WTC11 (cell line): ENCODE data around the gene SIAH3. TPM values are rescaled to one million over a fixed set of nuclear protein-coding genes. Genes with fewer than 3 reads are reported as not detected.

Experiments
- ATAC-seq: fragments of 200-7000 bp; cut with Tn5 transposase; 2 replicates; pipeline ENCODE4 v1.10.0; 2021; ENCODE audit warnings: mild to moderate bottlenecking, moderate library complexity
- CTCF ChIA-PET: fragments of 300-600 bp; sonication (Branson Sonifier 250); formaldehyde crosslinking; loops from one replicate; lab custom pipeline; 2021; ENCODE audit warnings: antibody characterized with exemption; lab: Charles Lee
- POLR2A ChIA-PET: fragments of 350-600 bp; sonication (Branson Sonifier 250); formaldehyde crosslinking; loops from one replicate; lab custom pipeline; 2021; ENCODE audit warnings: antibody characterized with exemption; lab: Charles Lee
- DNase-seq: peaks from one replicate; pipeline ENCODE4 v3.0.0; 2021; ENCODE audit warnings: low spot score
- H3K27ac Mint-ChIP-seq: 2 replicates; pipeline ENCODE4 v1.8.0; 2021; ENCODE audit warnings: mixed read lengths
- H3K27me3 Mint-ChIP-seq: 2 replicates; pipeline ENCODE4 v1.8.0; 2021; ENCODE audit warnings: low read depth, mild to moderate bottlenecking, moderate library complexity, mixed read lengths
- H3K36me3 Mint-ChIP-seq: 2 replicates; pipeline ENCODE4 v1.8.0; 2021; ENCODE audit warnings: mixed read lengths
- H3K4me1 Mint-ChIP-seq: 2 replicates; pipeline ENCODE4 v1.8.0; 2022; ENCODE audit warnings: mixed read lengths
- H3K4me3 Mint-ChIP-seq: 2 replicates; pipeline ENCODE4 v1.8.0; 2021; ENCODE audit warnings: mild to moderate bottlenecking, moderate library complexity, mixed read lengths
- H3K9me3 Mint-ChIP-seq: 2 replicates; pipeline ENCODE4 v1.8.0; 2021; ENCODE audit warnings: mixed read lengths
- ARID4B ChIP-seq: sonication (generic); formaldehyde crosslinking; IDR thresholded peaks from 2 replicates; pipeline ENCODE4 v1.8.0; 2023; ENCODE audit warnings: missing genetic modification reagents, mild to moderate bottlenecking, borderline replicate concordance
- CREB1 ChIP-seq: sonication (generic); formaldehyde crosslinking; IDR thresholded peaks from 2 replicates; pipeline ENCODE4 v1.8.0; 2023; ENCODE audit warnings: mild to moderate bottlenecking, missing genetic modification reagents
- E2F1 ChIP-seq: sonication (generic); formaldehyde crosslinking; IDR thresholded peaks from 2 replicates; pipeline ENCODE4 v1.8.0; 2022; ENCODE audit warnings: mild to moderate bottlenecking, missing genetic modification reagents
- FOXP1 ChIP-seq: sonication (generic); formaldehyde crosslinking; IDR thresholded peaks from 2 replicates; pipeline ENCODE4 v1.8.0; 2022; ENCODE audit warnings: missing genetic modification reagents, mild to moderate bottlenecking, moderate library complexity, borderline replicate concordance
- FOXP4 ChIP-seq: sonication (generic); formaldehyde crosslinking; IDR thresholded peaks from 2 replicates; pipeline ENCODE4 v1.8.0; 2022; ENCODE audit warnings: mild to moderate bottlenecking, missing genetic modification reagents
- GTF2I ChIP-seq: fragments of 250-450 bp; sonication (Bioruptor Pico); conservative IDR thresholded peaks from 2 replicates; pipeline ENCODE4 v1.4.0; 2021; ENCODE audit warnings: mild to moderate bottlenecking
- HMGA2 ChIP-seq: fragments of 250-450 bp; sonication (Bioruptor Pico); IDR thresholded peaks from 2 replicates; pipeline ENCODE4 v1.4.0; 2021; ENCODE audit warnings: mild to moderate bottlenecking, moderate library complexity
- IRF2 ChIP-seq: sonication (generic); formaldehyde crosslinking; IDR thresholded peaks from 2 replicates; pipeline ENCODE4 v1.8.0; 2022; ENCODE audit warnings: low read depth, missing genetic modification reagents, borderline replicate concordance
- JAZF1 ChIP-seq: fragments of 250-450 bp; sonication (Bioruptor Pico); IDR thresholded peaks from 2 replicates; pipeline ENCODE4 v1.9.0; 2021; ENCODE audit warnings: moderate library complexity, mild to moderate bottlenecking, inconsistent platforms
- KAT7 ChIP-seq: sonication (generic); formaldehyde crosslinking; IDR thresholded peaks from 2 replicates; pipeline ENCODE4 v1.8.1; 2023; ENCODE audit warnings: missing genetic modification reagents, mild to moderate bottlenecking, borderline replicate concordance
- MXD4 ChIP-seq: fragments of 250-450 bp; sonication (Bioruptor Pico); IDR thresholded peaks from 2 replicates; pipeline ENCODE4 v1.8.0; 2021; ENCODE audit warnings: mild to moderate bottlenecking, moderate library complexity, borderline replicate concordance
- MYBL2 ChIP-seq: sonication (generic); formaldehyde crosslinking; IDR thresholded peaks from 2 replicates; pipeline ENCODE4 v1.8.1; 2023; ENCODE audit warnings: mild to moderate bottlenecking, moderate library complexity, missing genetic modification reagents
- OVOL2 ChIP-seq: fragments of 250-450 bp; sonication (Bioruptor Pico); IDR thresholded peaks from 2 replicates; pipeline ENCODE4 v1.9.0; 2021; ENCODE audit warnings: mild to moderate bottlenecking, borderline replicate concordance
- TEAD1 ChIP-seq: sonication (generic); formaldehyde crosslinking; IDR thresholded peaks from 2 replicates; pipeline ENCODE4 v1.8.0; 2022; ENCODE audit warnings: mild to moderate bottlenecking, missing genetic modification reagents
- TEAD4 ChIP-seq: sonication (generic); formaldehyde crosslinking; IDR thresholded peaks from 2 replicates; pipeline ENCODE4 v1.8.0; 2022; ENCODE audit warnings: mild to moderate bottlenecking, missing genetic modification reagents
- ZNF121 ChIP-seq: sonication (generic); formaldehyde crosslinking; IDR thresholded peaks from 2 replicates; pipeline ENCODE4 v1.8.0; 2023; ENCODE audit warnings: missing genetic modification reagents
- ZNF138 ChIP-seq: sonication (generic); formaldehyde crosslinking; conservative IDR thresholded peaks from 2 replicates; pipeline ENCODE4 v1.8.1; 2022; ENCODE audit warnings: mild to moderate bottlenecking, moderate library complexity, missing genetic modification reagents
- ZNF232 ChIP-seq: sonication (generic); formaldehyde crosslinking; IDR thresholded peaks from 2 replicates; pipeline ENCODE4 v1.8.0; 2022; ENCODE audit warnings: mild to moderate bottlenecking, missing genetic modification reagents
- ZNF423 ChIP-seq: fragments of 250-450 bp; sonication (Bioruptor Pico); IDR thresholded peaks from 2 replicates; pipeline ENCODE4 v2.1.2; 2022; ENCODE audit warnings: mild to moderate bottlenecking, moderate library complexity
- ZSCAN18 ChIP-seq: fragments of 250-450 bp; sonication (Bioruptor Pico); IDR thresholded peaks from 2 replicates; pipeline ENCODE4 v2.1.2; 2022; ENCODE audit warnings: mild to moderate bottlenecking, moderate library complexity
- total RNA-seq: library from RNA; stranded (reverse); gene quantifications from 3 replicates; pipeline ENCODE4 v1.2.3, GENCODE V29; 2021
- TF ChIP-seq, protein P1 (sequence below): sonication (generic); formaldehyde crosslinking; IDR thresholded peaks from 2 replicates; pipeline ENCODE4 v1.8.1; 2023; ENCODE audit warnings: mild to moderate bottlenecking, missing genetic modification reagents, moderate library complexity

The SIAH3 gene
- total RNA-seq, 1 experiment from 2014 or later: 0.31 TPM

- TF ChIP-seq KAT7 (CRISPR knock-in tag) (no peak), TEAD4 (CRISPR knock-in tag) (no peak), CREB1 (CRISPR knock-in tag) (no peak)
Observed at GRCh38 chr13:45751885-45752284, 99.7 kb downstream of the SIAH3 start (continued).

GRCh38 chr13:45750566-45750965, 101.0 kb downstream of the SIAH3 start:
- no peak for TF ChIP-seq ZNF232 (CRISPR knock-in tag)
- TF ChIP-seq E2F1 (CRISPR knock-in tag): no peak
- TF ChIP-seq ZNF138 (CRISPR knock-in tag): no peak
- TF ChIP-seq IRF2 (CRISPR knock-in tag): no peak
- ATAC-seq: no peak
- CTCF ChIA-PET: interaction anchor here (1.9 kb wide), 1 partner anchor 22 kb away, joined by 6 read pairs; no protein-coding TSS in a partner anchor
- Mint-ChIP-seq H3K4me3 (no peak overlapping the region), H3K27me3 (no peaks in the 10 kb centered on the region; the same call in 1 of the 2 replicates), H3K36me3 (no peaks in the 10 kb centered on the region), H3K9me3 (peaks cover 11% of the 10 kb centered on the region), H3K27ac (no peak overlapping the region), H3K4me1 (peaks cover 9% of the 10 kb centered on the region)
- DNase-seq: no peak
- POLR2A ChIA-PET: no interaction called here

DNA sequence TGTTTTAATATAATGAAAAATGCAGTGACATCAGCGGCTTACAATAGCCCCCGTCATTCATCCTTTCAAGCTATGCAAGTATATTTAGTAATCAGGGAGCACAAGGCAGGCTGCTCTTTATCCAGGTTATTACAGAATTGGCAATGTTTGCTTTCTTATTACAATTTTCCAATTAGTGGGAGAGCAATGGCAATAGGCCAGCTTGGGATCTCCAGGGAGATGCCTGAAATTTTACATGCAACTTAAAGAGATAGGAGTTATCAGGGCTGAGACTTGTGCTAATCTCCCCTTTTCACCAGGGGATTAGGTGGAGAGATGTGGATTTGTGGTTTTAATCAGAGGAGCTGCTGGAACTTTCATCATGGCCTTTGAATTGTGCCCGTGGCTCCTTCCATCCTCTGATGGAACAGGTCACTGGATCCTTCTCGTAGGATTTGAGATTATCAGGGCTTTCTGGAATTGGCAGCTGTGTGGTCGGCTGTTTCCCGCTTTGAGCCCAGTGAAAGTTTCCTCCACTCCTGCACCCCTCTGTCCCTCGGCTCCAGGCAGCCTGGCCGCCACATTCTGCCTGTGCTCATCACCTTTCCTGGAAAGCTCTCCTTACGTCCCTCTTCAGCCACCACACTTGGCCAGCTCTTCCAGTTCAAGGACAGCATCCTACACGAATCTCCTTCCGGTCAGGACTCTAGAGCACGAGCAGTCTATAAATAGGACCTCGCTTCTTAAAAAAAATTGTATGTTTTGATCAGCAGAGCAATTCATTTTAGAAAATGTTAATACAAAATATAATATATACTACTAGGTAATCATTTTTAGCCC, 102.4 kb downstream of the SIAH3 start:
- H3K27me3 Mint-ChIP-seq: no peaks in the 10 kb centered on the region; the same call in 1 of the 2 replicates
- no peak for DNase-seq
- no peak overlapping the region for H3K4me3 Mint-ChIP-seq
- CTCF ChIA-PET: interaction anchor here (1.9 kb wide), 1 partner anchor 20 kb away, joined by 8 read pairs; no protein-coding TSS in a partner anchor
- TF ChIP-seq ZSCAN18 (CRISPR knock-in tag) (no peak), TEAD1 (CRISPR knock-in tag) (no peak), MYBL2 (no peak), ZNF423 (no peak), JAZF1 (CRISPR knock-in tag) (no peak), HMGA2 (CRISPR knock-in tag) (no peak), ZNF138 (CRISPR knock-in tag) (no peak), GTF2I (CRISPR knock-in tag) (no peak), FOXP1 (CRISPR knock-in tag) (no peak), ARID4B (CRISPR knock-in tag) (no peak), OVOL2 (CRISPR knock-in tag) (no peak), ZNF121 (CRISPR knock-in tag) (no peak), FOXP4 (no peak), TEAD4 (CRISPR knock-in tag) (no peak), E2F1 (CRISPR knock-in tag) (no peak), MXD4 (CRISPR knock-in tag) (no peak)
- TF ChIP-seq, protein P1, sequence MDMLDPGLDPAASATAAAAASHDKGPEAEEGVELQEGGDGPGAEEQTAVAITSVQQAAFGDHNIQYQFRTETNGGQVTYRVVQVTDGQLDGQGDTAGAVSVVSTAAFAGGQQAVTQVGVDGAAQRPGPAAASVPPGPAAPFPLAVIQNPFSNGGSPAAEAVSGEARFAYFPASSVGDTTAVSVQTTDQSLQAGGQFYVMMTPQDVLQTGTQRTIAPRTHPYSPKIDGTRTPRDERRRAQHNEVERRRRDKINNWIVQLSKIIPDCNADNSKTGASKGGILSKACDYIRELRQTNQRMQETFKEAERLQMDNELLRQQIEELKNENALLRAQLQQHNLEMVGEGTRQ (CRISPR knock-in tag): no peak
- no peaks in the 10 kb centered on the region for H3K36me3 Mint-ChIP-seq
- peaks cover 8% of the 10 kb centered on the region; the same call in 1 of the 2 replicates for H3K9me3 Mint-ChIP-seq
- peaks cover 9% of the 10 kb centered on the region for H3K4me1 Mint-ChIP-seq
- ATAC-seq: no peak
- POLR2A ChIA-PET: no interaction called here
- H3K27ac Mint-ChIP-seq: no peak overlapping the region
